Measurements from ENCODE around the gene MTAP. TPM values are rescaled to one million over a fixed set of nuclear protein-coding genes. Genes with fewer than 3 reads are reported as not detected.

MTAP gene
- total RNA-seq, 1 donor from 2014 or later = 42.6 TPM

DNA sequence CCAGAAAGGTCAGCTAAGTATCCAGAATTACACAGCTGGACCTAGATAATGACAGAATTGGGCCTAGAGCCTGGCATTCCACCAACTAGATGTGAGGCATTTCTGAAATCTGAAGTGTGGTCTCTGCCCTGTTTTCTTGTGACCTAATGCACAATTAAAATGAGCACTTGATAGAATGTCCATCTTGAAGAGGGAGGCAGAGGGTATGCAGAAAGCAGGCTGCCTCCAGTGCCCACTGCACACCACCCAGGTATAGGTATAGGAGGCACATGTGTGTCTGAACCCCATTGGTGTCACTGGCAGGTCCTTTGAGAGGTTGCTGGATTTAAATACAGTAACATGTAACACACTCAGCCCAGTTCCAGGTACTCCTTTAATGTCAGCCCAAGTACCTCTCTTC, 2.4 kb downstream of the MTAP start:
- DNase-seq (ENCODE audit: low read depth) = no peak

DNA sequence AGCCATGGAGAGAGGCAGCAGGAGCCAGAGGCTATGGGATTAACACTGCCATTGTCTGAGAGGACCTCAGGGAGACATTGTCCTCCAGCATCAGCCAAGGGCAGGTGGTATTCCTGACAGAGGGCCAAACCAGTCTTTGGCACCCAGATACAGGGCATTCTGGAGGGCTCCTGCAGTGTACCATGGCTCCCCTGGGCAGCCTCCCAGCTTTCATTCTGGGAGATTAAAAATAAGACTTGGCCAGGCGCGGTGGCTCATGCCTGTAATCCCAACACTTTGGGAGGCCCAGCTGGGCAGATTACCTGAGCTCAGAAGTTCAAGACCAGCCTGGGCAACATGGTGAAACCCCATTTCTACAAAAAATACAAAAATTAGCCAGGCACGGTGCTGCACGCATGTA, 4.2 kb downstream of the MTAP start:
- DNase-seq (ENCODE audit: low read depth) = no peak

DNA sequence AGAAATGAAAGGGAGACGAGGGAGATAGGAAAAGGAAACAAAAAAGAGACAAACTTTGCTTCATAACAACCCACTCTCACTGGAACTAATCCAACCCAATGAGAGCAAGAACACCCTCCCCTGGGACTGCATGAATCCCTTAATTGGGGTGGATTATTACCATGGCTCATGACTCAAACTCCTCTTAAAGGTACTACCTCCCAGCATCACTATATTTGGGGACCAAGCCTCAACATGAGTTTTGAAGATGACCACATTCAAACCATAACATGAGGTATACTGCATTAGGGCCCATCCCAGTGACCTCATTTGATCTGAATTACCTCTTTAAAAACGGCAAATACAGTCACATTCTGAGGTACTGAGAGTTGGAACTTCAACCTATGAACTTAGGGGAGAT, 8.0 kb downstream of the MTAP start:
- DNase-seq (ENCODE audit: low read depth) = no peak

DNA sequence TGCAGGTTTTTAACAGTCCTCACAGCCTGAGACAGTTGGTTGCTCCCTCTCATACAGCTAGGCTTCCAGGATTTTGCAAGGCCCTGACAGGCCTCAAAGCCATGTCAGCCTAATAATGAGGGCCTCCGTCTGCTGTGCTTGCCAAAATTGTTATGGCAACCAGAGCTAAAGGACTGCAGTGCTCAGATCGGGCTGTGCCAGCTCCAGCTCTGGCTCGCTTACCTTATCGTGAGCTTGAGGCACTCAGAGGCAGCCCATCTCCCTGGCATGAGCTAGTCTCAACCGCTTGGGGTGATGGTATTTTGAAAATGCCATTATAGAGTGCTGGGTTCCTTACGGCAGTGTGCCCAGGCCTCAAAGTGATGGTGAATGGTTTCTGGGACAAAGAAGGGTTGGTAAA, 8.4 kb downstream of the MTAP start:
- no peak for DNase-seq (ENCODE audit: low read depth)

DNA sequence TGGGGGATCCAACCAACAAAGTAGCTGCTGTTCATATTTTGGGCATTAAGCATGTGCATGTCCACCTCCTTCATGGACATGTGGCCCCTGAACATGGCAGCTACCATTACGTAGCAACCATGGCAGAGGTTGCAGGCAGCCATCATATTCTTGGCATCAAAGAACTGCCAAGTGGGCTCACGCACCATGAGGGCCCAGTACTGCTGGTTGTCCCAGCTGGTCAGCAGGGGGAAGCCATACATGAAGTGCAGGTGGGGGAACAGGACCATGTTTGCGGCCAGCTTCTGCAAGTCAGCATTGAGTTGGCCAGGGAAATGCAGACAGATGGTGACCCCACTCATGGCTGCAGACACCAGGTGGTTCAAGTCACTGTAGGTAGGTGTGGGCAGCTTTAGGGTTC, 9.5 kb downstream of the MTAP start:
- no peak for DNase-seq (ENCODE audit: low read depth)

DNA sequence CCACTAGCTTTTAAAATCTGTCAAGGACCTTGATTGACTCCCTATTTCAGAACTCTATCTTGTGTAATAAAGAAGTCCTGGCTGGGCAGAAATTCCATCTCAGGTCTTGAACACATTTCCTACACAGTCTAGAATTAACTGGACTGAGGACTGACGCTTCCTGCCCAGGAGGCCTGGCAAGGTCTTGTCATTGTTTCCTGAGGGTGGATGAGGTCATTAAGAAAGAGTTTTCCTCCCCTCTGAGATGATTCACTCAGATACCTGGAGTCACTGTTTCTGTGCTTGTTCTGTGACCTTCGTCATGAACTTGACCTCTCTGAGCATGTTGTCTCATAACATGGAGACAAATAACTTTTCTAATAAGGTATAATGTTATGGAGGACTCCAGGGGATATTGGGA, 10.0 kb downstream of the MTAP start:
- peak; percentile 93 for DNase-seq (ENCODE audit: low read depth)

DNA sequence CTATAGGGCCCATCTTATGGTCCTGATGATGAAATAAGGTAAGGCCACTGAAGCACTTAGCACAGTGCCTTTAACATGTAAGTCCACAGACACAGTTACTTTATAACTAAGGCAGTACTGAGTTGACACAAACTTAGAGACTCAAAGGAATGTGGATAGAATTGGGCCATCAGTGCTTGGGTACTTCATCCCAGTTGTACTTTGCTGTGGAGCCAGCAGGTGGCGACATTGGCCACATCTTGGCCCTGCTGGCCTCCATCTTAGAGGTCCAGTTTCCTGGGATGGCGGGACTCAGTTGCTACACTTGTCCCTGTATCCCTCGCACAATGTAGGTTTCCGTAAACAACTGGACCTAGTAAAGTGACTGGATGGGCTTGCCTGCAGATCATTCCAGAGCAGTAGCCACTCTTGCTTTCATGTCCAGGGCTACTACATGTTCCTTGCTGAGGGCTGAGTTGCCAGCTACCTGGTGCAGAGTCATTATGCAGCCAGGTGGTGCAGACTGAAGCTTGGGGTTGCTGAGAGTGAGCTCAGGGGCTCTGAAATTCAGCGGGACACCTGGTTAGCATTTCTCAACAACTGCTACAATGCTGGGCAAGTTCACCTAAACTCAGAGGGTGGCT, 10.6 kb downstream of the MTAP start:
- DNase-seq (ENCODE audit: low read depth) = peak; percentile 70

DNA sequence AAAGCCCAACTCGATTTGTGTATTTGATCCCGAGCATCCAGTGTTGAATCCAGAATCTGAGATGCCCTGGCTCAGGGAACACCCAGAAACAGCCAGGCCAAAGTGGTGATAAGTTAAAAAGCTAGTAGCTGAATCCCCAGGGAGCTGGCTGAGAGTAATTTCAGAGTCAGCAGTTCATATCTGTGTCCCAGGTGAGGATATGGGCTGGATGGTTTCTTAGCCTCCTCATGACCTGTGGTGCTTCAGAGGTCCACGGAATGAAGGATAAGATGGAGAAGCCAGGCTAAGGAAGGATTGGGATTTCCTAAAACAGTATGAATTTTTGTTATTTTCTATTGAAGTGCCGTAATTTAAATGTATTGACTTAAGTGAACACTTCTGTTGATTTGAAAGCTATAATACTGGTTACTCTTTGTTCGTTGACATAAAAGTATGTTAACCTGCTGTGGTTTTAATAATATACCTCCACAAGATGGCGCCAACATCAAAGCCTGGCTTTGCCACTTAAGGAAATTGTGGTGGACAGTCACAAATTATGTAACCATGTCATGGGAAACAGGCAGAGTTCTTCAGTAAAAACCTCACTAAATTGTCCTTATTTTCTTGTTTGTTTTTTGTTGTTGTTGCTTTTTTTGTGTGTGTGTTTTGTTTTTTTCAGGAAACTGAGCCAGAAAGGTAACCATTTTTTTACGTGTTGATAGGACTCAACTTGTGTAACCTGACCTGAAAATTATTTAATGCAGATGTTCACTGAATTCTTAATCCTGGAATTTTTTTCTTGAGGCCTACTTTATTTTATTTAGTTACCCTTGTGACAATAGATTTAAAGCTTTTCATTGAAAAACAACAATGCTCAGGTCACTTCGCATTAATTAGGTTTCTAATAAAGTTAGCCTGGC, 11.4 kb downstream of the MTAP start:
- peak; percentile 87 for DNase-seq (ENCODE audit: low read depth)

DNA sequence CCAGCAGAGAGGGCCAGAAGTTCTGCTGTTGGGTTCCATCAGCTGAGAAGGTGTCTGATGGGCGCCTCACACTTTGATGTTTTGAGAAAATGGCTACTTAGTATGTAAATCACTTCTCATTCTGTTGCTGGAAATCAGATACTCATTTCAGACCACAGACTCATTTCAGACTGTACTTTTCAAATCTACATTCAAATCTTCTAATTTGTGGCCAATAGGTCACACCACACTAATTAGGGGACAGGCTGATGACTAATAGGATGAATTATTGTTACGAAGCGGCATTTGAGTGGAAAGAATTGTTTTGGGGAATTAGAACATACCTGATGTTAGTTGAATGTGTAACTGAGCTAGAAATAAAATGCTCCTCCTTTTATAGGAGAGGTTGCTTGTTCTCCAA, 13.2 kb downstream of the MTAP start:
- DNase-seq (ENCODE audit: low read depth) = no peak

DNA sequence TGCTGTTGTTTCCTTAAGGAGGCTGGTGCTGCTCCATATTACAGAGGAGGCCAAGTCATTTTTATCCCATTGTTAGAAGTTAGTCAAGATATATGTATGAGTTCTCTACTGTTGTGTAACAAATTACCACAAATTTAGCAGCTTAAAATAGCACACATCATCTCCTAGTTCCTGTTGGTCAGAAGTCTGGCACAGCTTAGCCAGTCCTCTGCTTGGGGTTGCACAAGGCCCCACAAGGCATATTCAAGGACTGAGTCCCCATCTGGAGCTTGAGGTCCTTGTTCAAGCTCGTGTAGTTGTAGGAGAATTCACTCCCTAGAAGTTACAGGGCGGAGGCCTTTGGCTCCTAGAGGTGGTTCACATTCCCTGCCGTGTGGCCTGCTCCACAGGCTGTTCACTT, 14.7 kb downstream of the MTAP start:
- peak; percentile 56 for DNase-seq (ENCODE audit: low read depth)

DNA sequence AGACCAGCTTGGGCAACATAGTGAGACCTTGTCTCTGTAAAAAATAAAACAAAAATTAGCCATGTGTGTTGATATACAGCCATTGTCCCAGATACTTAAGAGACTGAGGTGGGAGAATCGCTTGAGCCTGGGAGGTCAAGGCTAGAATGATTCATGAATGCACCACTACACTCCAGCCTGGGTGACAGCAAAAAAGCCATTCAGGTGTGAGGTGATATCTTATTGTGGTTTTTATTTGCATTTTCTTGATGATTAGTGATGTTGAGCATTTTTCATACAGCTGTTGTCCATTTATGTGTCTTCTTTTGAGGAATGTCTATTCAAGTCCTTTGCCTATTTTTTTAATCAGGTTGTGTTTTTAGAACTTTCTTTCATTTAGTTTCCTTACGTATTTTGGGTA, 23.2 kb downstream of the MTAP start:
- DNase-seq (ENCODE audit: low read depth) = no peak

DNA sequence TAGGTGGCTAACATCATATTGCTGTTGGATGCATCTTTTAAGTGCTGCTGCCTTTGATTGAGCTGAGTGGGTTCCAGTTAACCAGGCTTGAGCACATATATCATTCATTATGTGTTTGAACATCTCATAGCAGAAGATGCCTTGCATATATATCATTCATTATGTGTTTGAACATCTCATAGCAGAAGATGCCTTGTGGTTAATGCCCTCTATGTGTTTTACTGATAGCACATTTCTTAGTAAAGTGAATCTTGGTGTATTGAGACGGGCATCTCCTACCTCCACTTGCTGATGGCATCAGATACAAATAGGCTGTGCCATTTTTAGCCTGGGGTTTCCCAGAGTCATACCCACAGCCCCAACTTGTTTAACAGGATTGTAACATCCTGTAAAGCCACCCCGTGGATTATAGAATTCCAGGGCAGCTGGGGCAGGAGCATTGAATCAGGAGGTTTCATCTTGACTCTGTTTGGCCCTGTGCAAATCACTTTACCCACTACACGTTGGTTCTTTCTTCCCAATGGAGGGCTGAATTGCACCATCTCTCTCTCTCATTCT, 26.5 kb downstream of the MTAP start:
- no peak for DNase-seq (ENCODE audit: low read depth)

DNA sequence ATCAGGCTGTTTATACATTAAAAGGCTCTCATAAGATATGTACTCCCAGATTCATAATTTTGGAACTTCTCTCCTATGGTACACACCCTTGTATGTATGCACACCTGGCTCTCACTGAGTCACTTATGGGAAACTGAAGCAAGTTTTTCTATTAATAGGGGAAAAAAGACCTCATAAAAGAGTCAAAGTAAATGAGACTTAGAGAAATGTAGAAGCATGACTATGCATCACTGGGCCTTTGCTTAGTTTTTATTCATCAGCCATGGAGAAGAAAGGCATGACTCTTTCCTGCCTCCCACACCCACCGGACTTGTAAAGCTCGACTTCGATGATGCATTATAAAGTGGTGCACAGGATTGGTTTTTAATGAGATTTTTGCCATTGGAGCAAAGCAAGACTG, 28.2 kb downstream of the MTAP start:
- peak; percentile 93 for DNase-seq (ENCODE audit: low read depth)

DNA sequence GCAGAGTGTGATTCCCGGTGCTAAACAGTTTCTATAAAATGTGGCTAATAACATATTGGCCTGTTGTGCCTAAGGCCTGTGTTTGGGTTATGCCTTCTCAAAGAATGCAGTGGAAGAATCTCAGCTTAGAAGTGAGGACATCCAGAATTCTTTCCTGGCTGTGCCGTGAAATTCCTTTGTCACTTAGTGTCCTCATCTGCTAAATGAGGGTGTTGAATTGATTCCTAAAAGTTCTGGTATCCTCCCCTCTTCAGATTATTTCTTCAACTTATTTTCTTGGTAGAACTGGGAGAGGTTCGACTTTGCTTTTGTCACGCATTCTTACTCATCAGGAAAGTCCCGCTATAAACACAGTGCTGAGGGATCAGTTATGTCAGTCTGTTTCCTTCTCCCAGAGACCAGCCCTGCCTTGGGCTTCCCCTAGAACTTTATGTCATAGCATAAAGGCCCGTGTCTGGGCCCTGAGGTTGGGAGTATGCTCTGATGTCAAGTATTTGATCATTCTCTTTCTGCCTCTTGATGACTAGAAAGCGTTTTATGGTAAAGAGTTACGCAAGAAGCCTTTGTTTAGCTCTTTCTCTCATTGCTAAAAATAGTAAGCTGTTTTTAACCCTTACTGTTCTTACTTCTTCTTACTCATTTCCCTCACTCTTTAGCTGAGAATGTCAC, 29.5 kb downstream of the MTAP start:
- peak; percentile 97 for DNase-seq (ENCODE audit: low read depth)

DNA sequence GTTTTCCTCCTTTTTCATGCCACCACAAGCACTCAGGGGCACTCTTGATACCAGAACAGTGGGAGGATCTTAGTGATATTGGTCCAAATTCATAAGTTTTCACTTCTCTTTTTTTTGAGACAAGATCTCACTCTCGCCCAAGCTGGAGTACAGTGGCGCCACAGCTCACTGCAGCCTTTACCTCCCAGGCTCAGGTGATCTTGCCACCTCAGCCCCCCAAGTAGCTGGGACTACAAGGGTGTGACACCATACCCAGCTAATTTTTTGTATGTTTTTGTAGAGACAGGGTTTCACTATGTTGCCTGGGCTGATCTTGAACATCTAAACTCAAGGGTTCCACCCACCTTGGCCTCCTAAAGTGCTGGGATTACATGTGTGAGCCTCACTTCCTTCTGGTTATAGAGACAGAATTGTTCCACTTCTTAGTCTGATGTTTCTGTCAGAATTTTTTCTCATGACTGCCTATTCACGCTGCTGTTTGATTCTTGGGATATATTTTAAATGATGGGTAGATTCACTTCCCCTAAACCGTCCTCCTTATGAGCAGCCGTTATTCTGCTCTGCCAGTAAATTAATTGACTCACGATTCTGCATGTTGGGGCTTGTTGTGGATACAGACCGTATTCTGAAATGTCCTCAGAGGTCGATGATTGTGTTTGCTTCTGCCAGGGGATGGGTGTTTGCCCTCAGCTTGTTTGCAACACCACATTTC, 30.8 kb downstream of the MTAP start:
- DNase-seq (ENCODE audit: low read depth) = no peak

DNA sequence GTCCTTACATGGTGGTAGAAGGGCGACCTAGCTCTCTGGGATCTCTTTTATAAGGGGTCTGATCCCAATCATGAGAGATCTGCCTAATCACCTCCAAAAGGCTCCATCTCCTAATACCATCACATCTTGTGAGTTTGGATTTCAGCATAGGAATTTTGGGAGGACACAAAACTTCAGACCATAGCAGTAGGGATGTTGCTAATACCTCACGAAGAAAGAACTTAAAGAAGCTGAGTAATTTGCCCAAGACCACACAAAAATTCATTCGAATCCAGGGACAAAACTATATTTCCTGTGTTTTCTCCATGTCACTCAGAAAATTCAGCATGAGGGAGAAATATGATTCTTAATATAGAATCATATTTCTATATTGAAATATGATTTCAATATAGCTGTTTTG, 32.7 kb downstream of the MTAP start:
- DNase-seq (ENCODE audit: low read depth) = no peak

DNA sequence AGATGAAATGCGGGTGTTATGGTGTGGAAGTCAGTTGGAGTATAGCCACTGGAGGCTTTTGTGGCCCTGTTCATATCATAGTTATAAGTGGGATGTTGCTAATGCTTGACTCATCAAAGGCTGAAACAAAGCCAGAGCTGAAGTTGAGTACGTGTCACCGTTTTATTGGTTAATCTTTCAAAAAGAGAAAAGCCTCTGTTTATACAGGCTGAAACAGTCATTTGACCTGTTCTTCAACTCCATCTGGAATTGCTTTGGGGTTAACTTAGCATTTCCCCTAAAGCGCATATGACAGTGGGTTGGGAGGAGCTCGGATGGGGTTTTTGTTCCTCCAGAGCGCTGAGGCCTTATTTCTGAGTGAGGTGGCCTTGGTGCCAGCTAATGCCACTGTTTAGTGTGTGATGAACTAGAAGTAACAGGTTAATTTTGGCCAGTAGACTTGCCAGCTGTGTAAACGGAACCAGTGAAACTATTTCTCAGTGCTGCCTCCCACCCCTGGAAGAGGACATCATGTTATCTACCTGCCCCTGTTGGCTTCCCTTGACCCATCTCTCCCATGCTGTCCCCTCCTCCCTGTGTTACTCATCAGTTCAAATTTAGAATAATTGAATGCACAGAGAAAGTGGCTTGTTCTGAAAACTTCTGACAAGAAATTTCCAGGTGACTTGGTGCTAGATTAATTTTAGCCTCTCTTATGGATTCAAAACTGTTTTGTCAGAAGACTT, 34.2 kb downstream of the MTAP start:
- peak; percentile 99 for DNase-seq (ENCODE audit: low read depth)

DNA sequence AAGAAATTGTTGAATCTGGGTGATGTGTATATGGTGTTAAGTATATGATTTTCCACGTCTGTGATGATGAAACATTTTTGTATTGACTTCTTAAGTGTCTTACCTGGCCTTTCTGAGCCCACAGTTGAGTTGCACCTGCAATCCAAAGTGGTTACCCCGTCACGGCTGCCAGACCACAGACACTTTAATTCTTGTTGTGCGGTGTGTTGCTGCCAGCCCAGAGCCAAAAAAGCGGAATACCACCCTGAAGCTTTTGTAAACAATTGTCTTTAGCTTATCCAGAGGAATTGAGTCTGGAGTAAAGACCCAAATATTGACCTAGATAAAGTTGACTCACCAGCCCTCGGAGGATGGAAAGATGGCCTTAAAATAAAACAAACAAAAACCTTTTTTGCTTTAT, 35.1 kb downstream of the MTAP start:
- no peak for DNase-seq (ENCODE audit: low read depth)

DNA sequence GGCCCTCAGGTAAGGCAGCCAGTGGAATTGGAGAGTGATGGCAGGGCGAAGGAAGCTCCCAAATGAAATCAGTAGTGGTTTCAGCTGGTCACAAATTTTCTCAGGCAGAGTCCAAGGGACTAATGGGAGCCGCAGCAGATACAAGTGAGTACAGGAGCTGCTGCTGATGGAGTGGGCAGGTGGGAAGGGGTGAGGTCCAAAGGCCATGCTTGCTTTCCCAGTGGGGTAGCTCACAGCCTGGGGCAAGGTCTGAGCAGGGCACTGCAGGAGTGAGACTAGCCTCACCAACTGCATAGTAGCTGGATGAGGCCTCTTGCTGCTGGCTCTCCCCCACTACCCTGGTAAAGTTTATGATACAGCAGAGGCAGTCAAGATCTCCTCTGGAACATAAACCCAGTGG, 38.2 kb downstream of the MTAP start:
- no peak for DNase-seq (ENCODE audit: low read depth)

DNA sequence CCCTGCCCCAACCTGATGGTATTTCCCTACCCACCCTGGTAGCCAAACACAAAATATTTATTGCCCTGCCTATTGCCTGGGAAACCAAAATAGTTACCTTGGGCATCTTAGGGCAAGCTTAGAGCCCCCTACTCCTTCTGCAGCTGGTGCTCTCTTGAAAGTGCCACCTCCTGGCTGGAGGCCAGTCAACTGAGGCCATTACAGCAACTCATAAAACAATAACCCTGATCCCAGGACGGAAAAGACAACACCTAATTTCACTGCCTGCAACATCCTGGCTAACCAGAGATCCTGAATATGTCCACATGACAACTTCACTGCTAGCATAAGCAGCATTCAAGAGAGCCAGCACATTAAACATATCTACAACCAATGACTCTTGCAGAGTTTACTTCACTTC, 38.7 kb downstream of the MTAP start:
- DNase-seq (ENCODE audit: low read depth) = no peak

DNA sequence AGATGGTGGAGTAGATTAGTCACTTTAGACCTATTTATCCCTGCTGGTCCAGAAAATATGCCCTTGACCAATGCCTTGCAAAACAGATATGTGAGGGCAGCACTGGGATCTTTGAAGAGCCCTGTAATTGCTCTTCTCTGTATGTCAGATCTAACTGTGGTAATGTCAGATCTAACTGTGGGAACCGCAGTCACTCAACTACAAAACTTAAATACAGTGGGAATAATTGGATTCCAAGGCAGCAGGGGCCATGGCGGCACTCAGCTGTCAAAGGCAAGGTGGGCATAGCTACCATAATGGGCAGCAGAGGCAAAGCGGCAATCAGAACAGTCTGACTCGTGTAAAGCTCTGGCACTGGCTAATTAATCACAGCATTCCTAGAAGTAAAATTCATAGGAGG, 46.2 kb downstream of the MTAP start:
- DNase-seq (ENCODE audit: low read depth) = no peak
